T-helper 2 cell treated with Interferon-gamma antibody and Interleukin-4, amounts not matched to agents 5 μg/mL and 100 μg/mL, for 36 hours (primary cell): ENCODE measurements around the gene SPRR2A.
"Not testable (repeated sequence)": the region's sequence is repeated elsewhere in the genome, so short reads cannot be mapped to it uniquely, and the experiment has no call there.

Experiments
- DNase-seq: peaks from one replicate; pipeline ENCODE4 v3.0.0; 2021; ENCODE audit warnings: low spot score
- H3K27ac Mint-ChIP-seq: one replicate; pipeline ENCODE4 v1.8.0; 2021; ENCODE audit warnings: mild to moderate bottlenecking, mixed read lengths
- H3K27me3 Mint-ChIP-seq: one replicate; pipeline ENCODE4 v1.8.0; 2021; ENCODE audit warnings: low read depth, mixed read lengths
- H3K36me3 Mint-ChIP-seq: one replicate; pipeline ENCODE4 v1.8.0; 2021; ENCODE audit warnings: low read depth, mixed read lengths
- H3K4me1 Mint-ChIP-seq: one replicate; pipeline ENCODE4 v1.8.0; 2021; ENCODE audit warnings: low read depth, mixed read lengths
- H3K4me3 Mint-ChIP-seq: one replicate; pipeline ENCODE4 v1.8.0; 2022; ENCODE audit warnings: mild to moderate bottlenecking, moderate library complexity, mixed read lengths
- H3K9me3 Mint-ChIP-seq: one replicate; pipeline ENCODE4 v1.8.0; 2021; ENCODE audit warnings: mixed read lengths

SPRR2A gene

DNA sequence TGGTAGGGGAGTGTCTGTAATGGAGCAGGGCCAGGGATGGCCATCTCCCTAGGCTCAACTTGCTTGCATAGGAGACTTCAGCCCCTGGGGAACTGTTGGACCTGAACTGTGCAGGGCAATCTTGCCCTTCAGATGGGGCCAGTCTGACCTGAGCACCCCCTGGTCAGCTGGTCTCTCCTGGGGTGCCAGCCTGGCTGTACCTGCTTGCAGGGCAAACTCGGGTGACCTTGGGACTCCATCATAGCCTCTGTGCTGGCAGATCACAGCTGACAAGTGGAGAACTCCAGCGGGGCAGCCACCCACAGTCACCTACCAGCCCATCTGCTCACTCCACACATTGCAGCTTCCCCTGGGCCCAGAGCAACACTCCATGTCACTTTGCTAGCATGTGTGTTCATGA lies 8.1 kb downstream of the SPRR2A start:
- no peak overlapping the region for H3K27ac Mint-ChIP-seq
- DNase-seq = no peak
- H3K9me3 Mint-ChIP-seq = no peaks in the 10 kb centered on the region
- no peaks in the 10 kb centered on the region for H3K4me1 Mint-ChIP-seq
- H3K36me3 Mint-ChIP-seq = no peaks in the 10 kb centered on the region
- peaks cover 9% of the 10 kb centered on the region for H3K27me3 Mint-ChIP-seq
- no peak overlapping the region for H3K4me3 Mint-ChIP-seq

DNA sequence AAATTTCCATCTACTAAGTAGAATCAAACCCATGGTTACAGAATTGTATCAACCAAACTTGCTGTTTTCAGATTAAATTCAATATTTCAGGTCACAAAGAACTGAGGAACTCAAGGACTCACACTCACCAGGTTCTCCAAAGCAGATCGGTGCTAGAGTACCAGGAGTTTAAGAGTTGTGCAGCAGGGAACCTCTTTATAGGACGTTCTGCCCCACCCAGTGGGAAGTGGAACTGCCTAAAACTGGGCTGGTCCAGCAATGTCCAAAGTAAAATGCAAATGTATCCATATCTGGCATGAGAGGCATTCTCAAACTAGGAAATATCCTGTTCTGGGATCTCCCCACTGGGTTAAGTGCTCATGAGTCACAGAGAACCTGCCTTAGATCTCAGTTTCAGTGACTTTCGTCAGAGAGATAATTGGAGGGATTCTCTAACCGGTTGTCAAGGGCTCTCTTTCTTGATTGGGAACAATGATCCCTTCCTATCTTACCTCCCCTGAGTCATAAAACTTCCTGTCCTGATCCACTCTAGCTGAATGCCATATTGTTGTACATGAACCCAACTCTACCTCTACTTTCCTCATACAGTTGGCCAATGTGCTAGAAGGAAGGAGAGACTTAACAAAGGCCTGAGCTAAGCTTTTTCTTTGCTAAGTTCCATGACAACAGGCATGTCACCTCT lies 16.2 kb downstream of the SPRR2A start, which contains the start of gene SPRR2D:
Gene SPRR2D, minus strand, starts transcription at position 171 of the 682 bp plus-strand sequence. CDS start 774 bp downstream, outside the sequence.
- DNase-seq = no peak
- no peaks in the 10 kb centered on the region for H3K4me1 Mint-ChIP-seq
- peaks cover 9% of the 10 kb centered on the region for H3K27me3 Mint-ChIP-seq
- no peaks in the 10 kb centered on the region for H3K36me3 Mint-ChIP-seq
- no peak within 1 kb of the TSS for H3K27ac Mint-ChIP-seq
- H3K9me3 Mint-ChIP-seq = no peaks in the 10 kb centered on the region
- no peak within 1 kb of the TSS for H3K4me3 Mint-ChIP-seq

DNA sequence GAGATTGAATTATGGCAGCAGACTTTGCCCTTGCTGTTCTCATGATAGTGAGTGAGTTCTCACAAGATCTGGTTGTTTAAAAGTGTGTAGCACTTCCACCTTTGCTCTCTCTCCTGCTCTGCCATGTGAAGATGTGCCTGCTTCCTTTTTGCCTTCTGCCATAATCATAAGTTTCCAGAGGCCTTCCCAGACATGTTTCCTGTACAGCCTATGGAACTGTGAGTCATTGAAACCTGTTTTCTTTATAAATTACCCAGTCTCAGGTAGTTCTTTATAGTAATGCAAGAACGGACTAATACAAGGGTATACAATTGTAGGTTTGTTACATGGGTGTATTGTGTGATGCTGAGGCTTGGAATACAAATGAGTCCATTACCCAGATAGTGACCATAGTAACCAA lies 22.1 kb downstream of the SPRR2A start:
- Mint-ChIP-seq H3K9me3 (no peaks in the 10 kb centered on the region), H3K4me1 (no peaks in the 10 kb centered on the region), H3K4me3 (no peak overlapping the region), H3K36me3 (no peaks in the 10 kb centered on the region), H3K27me3 (peaks cover 2% of the 10 kb centered on the region), H3K27ac (no peak overlapping the region)
- DNase-seq = no peak

DNA sequence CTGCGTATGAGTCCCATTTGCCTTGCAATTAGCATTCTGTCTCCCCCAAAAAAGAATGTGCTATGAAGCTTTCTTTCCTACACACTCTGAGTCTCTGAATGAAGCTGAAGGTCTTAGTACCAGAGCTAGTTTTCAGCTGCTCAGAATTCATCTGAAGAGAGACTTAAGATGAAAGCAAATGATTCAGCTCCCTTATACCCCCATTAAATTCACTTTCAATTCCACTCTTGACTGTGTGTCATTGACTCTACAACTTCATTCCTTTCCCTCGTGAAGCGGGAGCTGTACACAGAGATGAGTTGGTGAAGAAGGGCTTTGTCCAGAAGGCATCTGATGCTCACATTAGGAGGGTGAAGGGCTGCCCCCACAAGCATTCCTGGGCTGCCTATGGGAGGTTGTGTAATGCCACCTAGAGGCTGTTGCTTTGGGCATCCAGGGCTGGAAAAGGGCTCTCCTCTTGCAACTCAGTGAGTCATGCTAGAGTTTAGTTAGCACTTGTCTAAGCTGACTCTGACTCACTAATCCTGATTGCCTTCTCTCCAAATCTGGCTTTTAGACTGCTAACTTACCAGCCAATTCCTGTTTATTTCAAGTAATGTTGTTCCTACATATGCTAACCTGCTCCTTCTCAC lies 24.5 kb downstream of the SPRR2A start:
- Mint-ChIP-seq H3K4me1 (no peaks in the 10 kb centered on the region), H3K36me3 (no peaks in the 10 kb centered on the region), H3K9me3 (no peaks in the 10 kb centered on the region), H3K27ac (no peak overlapping the region), H3K27me3 (peaks cover 2% of the 10 kb centered on the region), H3K4me3 (no peak overlapping the region)
- DNase-seq = no peak

DNA sequence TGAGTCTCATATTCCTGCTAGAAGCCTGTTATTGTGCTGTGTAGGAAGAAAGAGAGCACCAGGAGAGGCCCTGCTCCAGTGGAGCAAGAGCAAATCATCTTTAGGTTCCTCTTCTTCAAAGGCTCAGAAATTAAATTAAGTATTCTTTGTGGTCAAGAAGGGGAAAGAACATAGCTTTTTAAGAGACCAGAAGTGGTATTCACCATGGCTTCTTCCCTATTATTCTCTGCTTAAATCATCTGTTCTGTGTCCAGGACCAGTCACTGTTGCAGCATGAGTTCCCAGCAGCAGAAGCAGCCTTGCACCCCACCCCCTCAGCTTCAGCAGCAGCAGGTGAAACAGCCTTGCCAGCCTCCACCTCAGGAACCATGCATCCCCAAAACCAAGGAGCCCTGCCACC lies 25.2 kb downstream of the SPRR2A start:
- no peak for DNase-seq
- no peaks in the 10 kb centered on the region for H3K9me3 Mint-ChIP-seq
- no peaks in the 10 kb centered on the region for H3K36me3 Mint-ChIP-seq
- H3K4me3 Mint-ChIP-seq = no peak overlapping the region
- H3K4me1 Mint-ChIP-seq = no peaks in the 10 kb centered on the region
- H3K27ac Mint-ChIP-seq = no peak overlapping the region
- H3K27me3 Mint-ChIP-seq = peaks cover 2% of the 10 kb centered on the region

DNA sequence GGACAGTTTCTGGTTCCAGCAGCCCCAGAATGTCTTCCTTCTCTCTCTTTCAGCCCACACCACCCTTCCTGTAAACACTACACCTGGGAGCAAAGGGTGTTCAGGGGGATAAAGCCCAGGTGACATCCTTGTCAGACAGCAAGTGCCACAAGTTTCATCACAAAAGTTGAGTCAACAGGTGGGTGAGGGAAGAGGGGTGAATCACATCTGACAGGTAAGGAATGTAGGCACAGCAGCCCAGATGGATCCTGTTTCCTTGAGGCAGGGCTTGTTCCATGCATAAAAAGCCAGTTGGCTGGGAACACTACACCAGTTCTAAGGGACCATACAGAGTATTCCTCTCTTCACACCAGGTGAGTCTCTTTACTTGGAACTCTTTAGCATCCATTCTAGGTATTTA lies 26.4 kb downstream of the SPRR2A start, which contains the start of gene SPRR1B:
Gene SPRR1B, plus strand, starts transcription at position 309 of the 400 bp plus-strand sequence. CDS start 1,143 bp downstream, outside the sequence.
- Mint-ChIP-seq H3K4me1 (no peaks in the 10 kb centered on the region), H3K36me3 (no peaks in the 10 kb centered on the region), H3K9me3 (no peaks in the 10 kb centered on the region), H3K27ac (no peak within 1 kb of the TSS), H3K4me3 (no peak within 1 kb of the TSS), H3K27me3 (peaks cover 2% of the 10 kb centered on the region)
- DNase-seq = no peak

DNA sequence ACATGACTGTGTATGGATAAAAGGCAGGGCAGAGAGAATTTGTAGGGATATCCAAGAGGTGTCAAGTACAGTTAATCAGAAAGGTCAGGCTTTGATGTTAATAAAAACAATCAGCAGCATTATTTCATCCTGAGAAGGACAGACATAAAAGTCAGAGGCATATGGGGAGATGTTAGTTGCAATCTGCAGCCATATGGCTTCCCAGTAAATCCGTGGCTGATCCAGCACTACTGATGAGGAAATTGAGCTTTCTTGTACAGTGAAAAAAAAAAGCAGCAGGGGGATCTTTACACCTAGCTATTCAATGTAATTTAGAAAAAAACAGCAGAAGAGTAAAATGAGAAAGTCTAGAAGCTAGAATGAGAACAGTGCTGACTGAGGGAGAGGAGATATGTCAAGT lies 28.5 kb downstream of the SPRR2A start:
- Mint-ChIP-seq H3K27me3 (no peaks in the 10 kb centered on the region), H3K36me3 (no peaks in the 10 kb centered on the region), H3K27ac (no peak overlapping the region), H3K4me1 (no peaks in the 10 kb centered on the region), H3K9me3 (no peaks in the 10 kb centered on the region), H3K4me3 (no peak overlapping the region)
- no peak for DNase-seq

DNA sequence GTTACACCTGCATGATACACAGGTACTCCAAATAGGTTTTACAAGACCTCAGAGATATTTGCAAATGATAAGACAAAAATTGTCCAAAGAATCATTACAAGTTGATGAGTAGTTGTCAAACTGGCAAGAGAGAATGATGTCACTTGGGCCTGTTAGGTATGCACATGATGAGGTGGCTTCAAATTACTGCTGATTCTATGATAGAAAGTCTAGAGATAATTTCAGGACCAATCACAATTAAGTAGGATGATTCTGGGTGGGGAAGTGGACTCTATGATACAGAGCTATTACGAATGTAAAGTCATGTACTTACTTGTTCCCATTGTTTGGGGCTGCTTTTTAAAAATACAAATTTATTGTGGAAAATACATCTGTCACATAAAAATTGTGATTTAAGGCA lies 31.5 kb downstream of the SPRR2A start:
- no peaks in the 10 kb centered on the region for H3K4me1 Mint-ChIP-seq
- H3K9me3 Mint-ChIP-seq = no peaks in the 10 kb centered on the region
- H3K27me3 Mint-ChIP-seq = peaks cover 11% of the 10 kb centered on the region
- DNase-seq = no peak
- H3K4me3 Mint-ChIP-seq = no peak overlapping the region
- H3K36me3 Mint-ChIP-seq = no peaks in the 10 kb centered on the region
- no peak overlapping the region for H3K27ac Mint-ChIP-seq

DNA sequence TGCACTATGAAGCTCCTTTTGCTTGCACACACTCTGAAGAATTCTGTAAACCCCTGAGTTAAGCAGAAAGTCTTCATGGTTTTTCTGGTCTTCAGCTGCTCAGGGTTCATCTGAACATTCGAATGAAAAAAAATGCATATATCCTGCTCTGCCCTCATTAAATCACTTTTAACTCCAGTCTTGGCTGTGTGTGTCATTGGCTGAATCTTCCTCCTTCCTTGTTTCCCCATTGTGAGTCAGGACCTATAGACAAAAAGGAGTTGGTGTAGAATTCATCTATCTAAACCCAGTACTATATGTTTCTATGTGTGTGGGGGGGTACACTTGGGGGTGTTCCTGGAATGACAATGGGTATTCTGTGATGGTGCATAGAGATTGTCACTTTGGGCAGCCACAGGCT lies 32.9 kb downstream of the SPRR2A start:
- Mint-ChIP-seq H3K27me3 (peaks cover 14% of the 10 kb centered on the region), H3K36me3 (no peaks in the 10 kb centered on the region), H3K4me3 (no peak overlapping the region), H3K9me3 (no peaks in the 10 kb centered on the region), H3K27ac (no peak overlapping the region), H3K4me1 (no peaks in the 10 kb centered on the region)
- no peak for DNase-seq

DNA sequence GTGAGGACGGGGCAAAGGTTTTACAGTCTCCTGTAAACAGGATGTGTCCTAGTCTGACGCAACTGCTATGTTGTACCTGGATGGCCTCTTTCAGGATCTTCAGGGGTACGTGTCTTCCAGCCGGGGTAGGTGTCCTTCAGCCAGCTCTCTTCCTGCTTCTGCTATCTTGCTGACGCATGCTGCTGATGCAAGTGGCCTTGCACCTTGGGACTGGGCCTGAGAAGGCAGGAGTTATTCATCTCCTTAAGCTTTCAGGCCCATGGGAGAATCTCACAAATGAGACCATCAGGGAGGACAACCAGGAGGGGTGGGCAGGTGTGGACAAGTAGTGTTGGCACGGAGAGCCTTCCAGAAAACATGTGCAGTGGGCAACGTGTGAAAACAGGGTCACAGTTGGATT lies 34.2 kb downstream of the SPRR2A start:
- no peak overlapping the region for H3K27ac Mint-ChIP-seq

DNA sequence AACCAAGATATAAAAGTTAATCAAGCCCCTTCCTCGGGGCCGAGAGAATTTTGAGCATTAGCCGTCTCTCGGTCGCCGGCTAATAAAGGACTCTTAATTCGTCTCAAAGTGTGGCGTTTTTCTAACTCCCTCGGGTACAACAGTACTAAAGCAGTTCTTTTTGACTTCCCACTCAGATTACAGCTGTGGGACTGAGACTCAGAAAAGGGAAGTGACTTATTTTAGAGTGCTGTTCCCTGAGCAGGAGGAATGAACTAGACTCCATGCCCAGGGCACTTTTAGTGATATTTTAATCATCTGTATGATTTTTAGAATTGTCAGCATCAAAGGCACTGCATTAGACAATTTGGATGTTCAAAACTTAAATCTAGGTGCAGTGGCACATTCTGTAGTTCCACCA lies 35.0 kb downstream of the SPRR2A start:
- H3K27ac Mint-ChIP-seq = not testable (repeated sequence)
- peaks cover 15% of the 10 kb centered on the region for H3K27me3 Mint-ChIP-seq

More for the DNA sequence above, 34.2 kb downstream of the SPRR2A start:
- H3K27me3 Mint-ChIP-seq = peaks cover 15% of the 10 kb centered on the region
- H3K4me1 Mint-ChIP-seq = no peaks in the 10 kb centered on the region
- H3K9me3 Mint-ChIP-seq = no peaks in the 10 kb centered on the region
- no peaks in the 10 kb centered on the region for H3K36me3 Mint-ChIP-seq
- no peak overlapping the region for H3K4me3 Mint-ChIP-seq
- no peak for DNase-seq

DNA sequence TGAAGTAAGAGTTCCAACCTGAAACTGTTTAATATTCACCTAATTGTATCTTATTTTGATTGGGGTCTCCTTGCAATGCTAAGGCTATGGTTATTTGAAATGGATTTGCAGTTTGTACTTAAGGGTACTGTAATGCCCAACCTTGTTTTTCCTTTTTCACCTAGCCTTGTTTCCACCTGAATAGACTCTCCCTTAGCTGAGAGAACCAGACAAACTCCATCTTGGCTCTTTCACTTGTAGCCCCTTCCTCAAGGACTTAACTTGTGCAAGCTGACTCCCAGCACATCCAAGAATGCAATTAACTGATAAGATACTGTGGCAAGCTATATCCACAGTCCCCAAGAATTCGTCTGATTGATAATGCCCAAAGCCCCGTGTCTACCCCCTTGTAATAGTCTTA lies 35.5 kb downstream of the SPRR2A start:
- H3K9me3 Mint-ChIP-seq, H3K36me3 Mint-ChIP-seq, H3K27ac Mint-ChIP-seq, H3K4me3 Mint-ChIP-seq, DNase-seq, H3K4me1 Mint-ChIP-seq: not testable (repeated sequence)
- peaks cover 15% of the 10 kb centered on the region for H3K27me3 Mint-ChIP-seq

More for the DNA sequence above, 35.0 kb downstream of the SPRR2A start:
- H3K4me1 Mint-ChIP-seq, H3K9me3 Mint-ChIP-seq, DNase-seq, H3K4me3 Mint-ChIP-seq, H3K36me3 Mint-ChIP-seq: not testable (repeated sequence)

DNA sequence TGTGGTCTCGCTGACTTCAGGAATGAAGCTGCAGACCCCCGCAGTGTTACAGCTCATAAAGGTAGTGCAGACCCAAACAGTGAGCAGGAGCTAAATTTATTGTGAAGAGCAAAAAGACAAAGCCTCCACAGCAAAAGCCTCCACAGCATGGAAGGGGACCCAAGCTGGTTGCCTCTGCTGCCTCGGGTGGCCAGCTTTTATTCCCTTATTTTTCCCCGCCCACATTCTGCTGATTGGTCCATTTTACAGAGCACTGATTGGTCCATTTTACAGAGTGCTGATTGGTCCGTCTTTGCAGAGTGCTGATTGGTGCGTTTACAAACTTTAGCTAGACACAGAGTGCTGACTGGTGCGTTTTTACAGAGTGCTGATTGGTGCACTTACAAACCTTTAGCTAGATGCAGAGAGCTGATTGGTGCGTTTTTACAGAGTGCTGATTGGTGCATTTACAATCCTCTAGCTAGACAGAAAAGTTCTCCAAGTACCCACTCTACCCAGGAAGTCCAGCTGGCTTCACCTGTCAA lies 46.0 kb downstream of the SPRR2A start:
- H3K27ac Mint-ChIP-seq, H3K9me3 Mint-ChIP-seq, DNase-seq, H3K27me3 Mint-ChIP-seq, H3K4me3 Mint-ChIP-seq, H3K36me3 Mint-ChIP-seq, H3K4me1 Mint-ChIP-seq: not testable (repeated sequence)
